ENCODE results near the gene DCTN1. TPM values are rescaled to one million over a fixed set of nuclear protein-coding genes. Genes with fewer than 3 reads are reported as not detected.
"Not testable (repeated sequence)": the region's sequence is repeated elsewhere in the genome, so short reads cannot be mapped to it uniquely, and the experiment has no call there.

The DCTN1 gene
- total RNA-seq, 6 experiments from 2014 or later, result 222 to 286 (median 236) TPM

DNA sequence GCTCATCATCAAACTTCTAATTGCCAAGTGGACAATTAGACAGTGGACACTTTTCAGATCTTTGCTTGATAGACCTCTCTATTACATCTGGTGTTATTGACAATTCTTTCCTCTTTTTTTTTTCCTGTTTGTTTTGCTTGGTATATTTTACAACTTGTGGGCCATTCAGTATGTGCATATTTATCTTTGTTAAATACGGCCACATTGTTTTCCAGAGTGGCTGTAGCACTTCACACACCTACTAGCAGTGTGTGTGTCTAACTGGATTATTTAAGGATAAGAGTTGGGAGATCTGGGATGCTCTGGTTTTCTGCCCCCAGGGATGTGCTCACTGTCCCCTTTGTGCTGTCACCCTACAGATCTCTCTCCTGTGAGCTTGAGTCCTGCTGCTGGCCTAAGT is 32.8 kb downstream of the DCTN1 start:
- TF ChIP-seq, protein P1, sequence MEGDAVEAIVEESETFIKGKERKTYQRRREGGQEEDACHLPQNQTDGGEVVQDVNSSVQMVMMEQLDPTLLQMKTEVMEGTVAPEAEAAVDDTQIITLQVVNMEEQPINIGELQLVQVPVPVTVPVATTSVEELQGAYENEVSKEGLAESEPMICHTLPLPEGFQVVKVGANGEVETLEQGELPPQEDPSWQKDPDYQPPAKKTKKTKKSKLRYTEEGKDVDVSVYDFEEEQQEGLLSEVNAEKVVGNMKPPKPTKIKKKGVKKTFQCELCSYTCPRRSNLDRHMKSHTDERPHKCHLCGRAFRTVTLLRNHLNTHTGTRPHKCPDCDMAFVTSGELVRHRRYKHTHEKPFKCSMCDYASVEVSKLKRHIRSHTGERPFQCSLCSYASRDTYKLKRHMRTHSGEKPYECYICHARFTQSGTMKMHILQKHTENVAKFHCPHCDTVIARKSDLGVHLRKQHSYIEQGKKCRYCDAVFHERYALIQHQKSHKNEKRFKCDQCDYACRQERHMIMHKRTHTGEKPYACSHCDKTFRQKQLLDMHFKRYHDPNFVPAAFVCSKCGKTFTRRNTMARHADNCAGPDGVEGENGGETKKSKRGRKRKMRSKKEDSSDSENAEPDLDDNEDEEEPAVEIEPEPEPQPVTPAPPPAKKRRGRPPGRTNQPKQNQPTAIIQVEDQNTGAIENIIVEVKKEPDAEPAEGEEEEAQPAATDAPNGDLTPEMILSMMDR (IDR thresholded peaks at IDR 0.05), result no peak

DNA sequence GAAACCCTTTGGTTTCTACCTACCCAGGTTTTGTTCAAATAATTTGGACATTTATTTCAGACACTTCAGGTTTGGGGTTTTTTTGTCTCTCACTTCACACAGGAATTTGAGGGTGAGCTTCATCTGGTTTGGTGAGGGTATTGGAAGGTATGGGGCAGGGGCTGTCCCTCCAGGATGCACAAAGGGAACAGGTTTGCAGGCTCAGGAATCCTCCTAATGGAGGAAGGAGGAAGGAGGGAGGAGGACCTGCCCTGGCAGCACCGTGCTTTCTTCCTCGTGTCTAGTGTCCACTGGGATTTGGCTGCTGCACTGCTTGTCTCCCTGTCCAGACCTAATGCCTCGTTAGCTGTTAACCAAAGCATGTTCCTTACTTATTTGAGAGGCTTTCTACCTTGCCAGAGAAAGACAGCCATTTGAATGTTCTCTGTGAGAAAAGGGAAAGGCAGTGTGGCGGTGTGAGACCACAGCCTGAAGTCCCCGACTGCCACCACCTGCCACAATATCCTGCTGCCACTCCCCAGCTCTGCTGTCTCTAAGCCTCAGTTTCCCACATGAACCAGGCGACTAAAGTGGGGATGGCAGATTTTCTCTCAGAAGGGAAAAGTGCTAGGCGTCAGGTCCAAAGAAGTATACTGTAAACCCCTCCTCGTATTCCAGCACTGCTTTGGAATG is 34.7 kb downstream of the DCTN1 start:
- H3K9me3 Mint-ChIP-seq, result no peaks in the 10 kb centered on the region
- H3K27me3 Mint-ChIP-seq (ENCODE audit: insufficient read depth), result peaks cover 29% of the 10 kb centered on the region
- TF ChIP-seq, protein P1 (IDR thresholded peaks at IDR 0.05), result no peak
- H3K27ac Mint-ChIP-seq, result no peak overlapping the region
- no peak overlapping the region for H3K4me3 Mint-ChIP-seq
- no peaks in the 10 kb centered on the region for H3K4me1 Mint-ChIP-seq (ENCODE audit: low read depth)
- no peaks in the 10 kb centered on the region for H3K36me3 Mint-ChIP-seq (ENCODE audit: low read depth)
- DNase-seq, result no peak

More for the DNA sequence above, 32.8 kb downstream of the DCTN1 start:
- H3K4me3 Mint-ChIP-seq, result no peak overlapping the region
- H3K4me1 Mint-ChIP-seq (ENCODE audit: low read depth), result no peaks in the 10 kb centered on the region
- H3K36me3 Mint-ChIP-seq (ENCODE audit: low read depth), result no peaks in the 10 kb centered on the region
- peaks cover 17% of the 10 kb centered on the region for H3K27me3 Mint-ChIP-seq (ENCODE audit: insufficient read depth)
- no peaks in the 10 kb centered on the region for H3K9me3 Mint-ChIP-seq
- H3K27ac Mint-ChIP-seq, result no peak overlapping the region
- DNase-seq, result no peak

DNA sequence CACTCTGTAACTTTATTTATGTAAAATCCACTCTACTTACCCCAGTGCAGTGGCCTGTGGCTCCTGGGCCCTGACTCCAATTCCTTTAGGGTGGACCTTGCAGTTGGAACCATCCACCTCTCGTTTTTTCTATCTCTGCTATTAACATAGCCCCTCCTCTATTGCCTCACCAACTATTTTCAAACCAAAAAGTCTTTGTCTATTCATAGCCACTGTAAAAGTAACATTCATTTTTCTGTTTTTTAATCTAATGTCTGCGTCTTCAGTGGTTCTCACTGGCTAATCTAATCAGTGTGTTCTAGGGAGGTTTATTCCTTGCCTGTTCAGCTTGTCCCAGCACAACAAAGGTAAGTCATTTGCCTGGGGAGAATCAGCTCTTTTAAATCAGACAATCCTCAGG is 36.8 kb downstream of the DCTN1 start, which contains the start of gene SLC4A5:
SLC4A5 (minus strand) TSS at position 101 of the 400 bp plus-strand sequence. CDS start 28,393 bp downstream, outside the sequence.
- TF ChIP-seq, protein P1 (IDR thresholded peaks at IDR 0.05), result no peak
- H3K27me3 Mint-ChIP-seq (ENCODE audit: insufficient read depth), result peaks cover 34% of the 10 kb centered on the region
- H3K4me1 Mint-ChIP-seq (ENCODE audit: low read depth), result no peaks in the 10 kb centered on the region
- no peaks in the 10 kb centered on the region for H3K9me3 Mint-ChIP-seq
- no peaks in the 10 kb centered on the region for H3K36me3 Mint-ChIP-seq (ENCODE audit: low read depth)
- H3K27ac Mint-ChIP-seq, result no peak within 1 kb of the TSS
- DNase-seq, result no peak
- H3K4me3 Mint-ChIP-seq, result no peak within 1 kb of the TSS

DNA sequence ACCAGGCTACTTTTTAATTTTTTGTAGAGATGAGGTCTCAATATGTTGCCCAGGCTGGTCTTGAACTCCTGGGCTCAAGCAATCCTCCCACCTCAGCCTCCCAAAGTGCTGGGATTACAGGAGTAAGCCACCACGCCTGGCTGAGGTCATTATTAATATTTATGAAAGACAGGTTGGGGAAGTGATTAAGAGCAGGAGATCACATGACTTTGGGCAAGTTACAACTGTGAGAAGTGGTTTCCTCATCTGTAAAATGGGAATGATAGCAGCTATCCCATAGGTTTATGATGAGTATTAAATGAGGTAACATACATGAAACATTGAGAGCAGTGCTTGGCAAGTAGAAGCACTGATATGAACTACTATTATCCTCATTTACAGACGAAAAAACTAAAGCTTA is 43.9 kb downstream of the DCTN1 start:
- DNase-seq; H3K36me3 Mint-ChIP-seq (ENCODE audit: low read depth); H3K9me3 Mint-ChIP-seq; H3K27ac Mint-ChIP-seq; H3K4me1 Mint-ChIP-seq (ENCODE audit: low read depth); H3K4me3 Mint-ChIP-seq: not testable (repeated sequence)
- H3K27me3 Mint-ChIP-seq (ENCODE audit: insufficient read depth), result peaks cover 12% of the 10 kb centered on the region

DNA sequence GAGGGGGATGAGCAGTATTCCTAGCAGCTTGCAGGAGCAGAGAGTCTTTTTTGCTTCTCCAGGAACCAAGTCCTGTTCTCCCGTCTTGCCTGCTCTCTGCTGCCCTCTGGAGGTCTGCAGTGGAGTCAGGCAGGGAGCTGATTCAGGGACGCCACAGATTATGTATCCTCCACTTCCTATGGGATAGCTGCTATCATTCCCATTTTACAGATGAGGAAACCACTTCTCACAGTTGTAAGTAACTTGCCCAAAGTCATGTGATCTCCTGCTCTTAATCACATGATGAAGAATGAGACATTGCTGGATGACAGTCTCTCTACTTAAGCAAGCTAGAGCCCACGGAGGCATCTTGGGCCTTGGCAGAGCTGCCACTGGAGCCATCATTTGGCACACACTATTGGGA is 45.2 kb downstream of the DCTN1 start:
- TF ChIP-seq, protein P1 (IDR thresholded peaks at IDR 0.05), result peak; percentile 93
- DNase-seq, result peak; percentile 71
- H3K4me1 Mint-ChIP-seq (ENCODE audit: low read depth), result no peaks in the 10 kb centered on the region
- no peaks in the 10 kb centered on the region for H3K9me3 Mint-ChIP-seq
- H3K36me3 Mint-ChIP-seq (ENCODE audit: low read depth), result no peaks in the 10 kb centered on the region
- H3K27ac Mint-ChIP-seq, result no peak overlapping the region
- H3K4me3 Mint-ChIP-seq, result no peak overlapping the region
- peaks cover 5% of the 10 kb centered on the region for H3K27me3 Mint-ChIP-seq (ENCODE audit: insufficient read depth)

DNA sequence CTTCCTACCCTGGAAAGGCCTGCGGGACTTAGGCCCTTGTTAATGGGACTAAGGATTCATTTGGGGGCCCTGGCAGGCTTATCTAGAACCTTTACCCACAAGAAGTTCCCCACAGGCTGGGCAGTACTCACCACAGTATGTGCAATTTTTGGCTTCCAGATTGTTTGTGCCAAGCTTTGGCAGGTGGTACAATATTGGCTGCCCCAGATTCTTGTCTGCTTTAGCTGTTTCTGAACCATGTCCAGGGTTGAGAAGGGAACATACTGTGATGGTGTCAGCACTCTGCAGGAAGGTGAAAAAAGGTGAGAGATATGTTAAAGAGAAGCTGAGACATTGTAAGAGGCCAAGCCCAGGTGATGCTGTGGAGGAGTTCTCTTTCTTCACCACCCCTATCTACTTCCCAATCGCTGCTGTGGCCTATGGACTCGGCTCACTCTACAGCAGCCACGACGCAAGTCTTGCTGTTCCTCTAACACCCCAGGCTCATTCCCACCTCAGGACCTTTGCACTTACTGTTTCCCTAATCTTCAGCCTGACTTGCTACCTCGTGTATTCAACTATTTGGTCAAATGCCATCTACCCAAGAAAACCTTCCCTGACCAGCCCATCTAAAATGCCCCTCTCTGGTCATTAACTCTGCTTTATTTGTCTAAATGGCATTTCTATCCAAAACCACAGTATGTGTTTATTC is 46.1 kb downstream of the DCTN1 start:
- Mint-ChIP-seq H3K27me3 (ENCODE audit: insufficient read depth) (peaks cover 4% of the 10 kb centered on the region), H3K27ac (no peak overlapping the region), H3K4me1 (ENCODE audit: low read depth) (no peaks in the 10 kb centered on the region), H3K9me3 (no peaks in the 10 kb centered on the region), H3K4me3 (no peak overlapping the region), H3K36me3 (ENCODE audit: low read depth) (no peaks in the 10 kb centered on the region)
- TF ChIP-seq, protein P1 (IDR thresholded peaks at IDR 0.05), result no peak
- no peak for DNase-seq

Data from HFFc6 (cell line).